H1 (cell line): ENCODE data around the gene TM2D1. TPM values are rescaled to one million over a fixed set of nuclear protein-coding genes. Genes with fewer than 3 reads are reported as not detected.

ENCODE experiments used
- EZH2 ChIP-seq: fragments of 200-600 bp; sonication (generic); IDR thresholded peaks from 2 replicates; pipeline ENCODE4 v1.7.1; 2012; ENCODE audit warnings: low read depth, mild to moderate bottlenecking, moderate library complexity, low read length, inconsistent platforms; ENCODE audit not compliant: severe bottlenecking
- NANOG ChIP-seq: IDR thresholded peaks from 2 replicates; pipeline ENCODE4 v1.6.1; 2011; ENCODE audit warnings: low read length, low read depth, mild to moderate bottlenecking, inconsistent platforms; ENCODE audit not compliant: insufficient read depth, poor library complexity, severe bottlenecking
- polyA plus RNA-seq, 7 experiments: library from polyadenylated mRNA; depleted of rRNA in 3 of 7; stranded (reverse) in 5 of 7; unstranded in 2 of 7; fragments of >200 nt in 5 of 7; fragments of 200-250 nt in 2 of 7; gene quantifications; 1 replicate in 5 of 7; 2 replicates in 1 of 7; 4 replicates in 1 of 7; pipeline versions ENCODE4 v1.2.1 to v1.2.3, GENCODE V29; 2011 to 2013; ENCODE audit warnings: missing spikeins in 2 of 7, mixed read lengths in 2 of 7
- total RNA-seq: library from RNA; stranded (reverse); fragmentation: NEBNext Ultra II Directional; extraction: Animal tissue kit (Norgen Biotek cat#: 25700); gene quantifications from 2 replicates; pipeline ENCODE4 v1.2.1, GENCODE V29; 2021

Gene TM2D1
- total and polyA plus RNA-seq, 2 of the 8 experiments (the other 6 are each of a cell fraction or from before 2014, with no cell fraction given), result 17.7 to 20.5 TPM

- TF ChIP-seq NANOG, result no peak
- no peak for TF ChIP-seq EZH2
- TF ChIP-seq, all 59 proteins: peak for 0
These were observed 82.3 kb downstream of the TM2D1 start (continued) for GRCh38 chr1:61642475-61643232.
